K562 (cell line): Measurements from ENCODE around the gene GUF1.

Experiments
- DDX20 ChIP-seq: fragments of 450-650 bp; IDR thresholded peaks from 2 replicates; pipeline ENCODE4 v1.6.1; 2016; ENCODE audit warnings: missing genetic modification characterization, low read depth, mild to moderate bottlenecking, missing compliant biosample characterization, moderate library complexity
- NR3C1 ChIP-seq: sonication (generic); formaldehyde crosslinking; IDR thresholded peaks from 2 replicates; pipeline ENCODE4 v1.8.1; 2022; ENCODE audit warnings: missing genetic modification reagents
- POLR2A ChIP-seq: fragments of 450-650 bp; conservative IDR thresholded peaks from 2 replicates; pipeline ENCODE4 v1.6.1; 2016
- RBM14 ChIP-seq: fragments of 200-400 bp; formaldehyde crosslinking; IDR thresholded peaks from 2 replicates; pipeline ENCODE4 v1.6.1; 2018; ENCODE audit warnings: low read depth, mild to moderate bottlenecking, low read length, moderate library complexity, borderline replicate concordance; ENCODE audit not compliant: insufficient read depth
- SP2 ChIP-seq: IDR thresholded peaks from 2 replicates; pipeline ENCODE4 v1.6.1; 2011; ENCODE audit warnings: mild to moderate bottlenecking, low read depth, low read length, moderate library complexity; ENCODE audit not compliant: poor library complexity, severe bottlenecking; ENCODE audit errors: extremely low read depth
- ZKSCAN1 ChIP-seq: fragments of 150-350 bp; IDR thresholded peaks from 2 replicates; pipeline ENCODE4 v1.6.1; 2016; ENCODE audit warnings: low read depth, low read length
- ZNF239 ChIP-seq: fragments of 250-450 bp; sonication (Bioruptor Pico); IDR thresholded peaks from 2 replicates; pipeline ENCODE4 v1.4.0; 2020; ENCODE audit warnings: mild to moderate bottlenecking
- ZNF717 ChIP-seq: fragments of 250-450 bp; sonication (Bioruptor Pico); IDR thresholded peaks from 2 replicates; pipeline ENCODE4 v1.5.0; 2021
- TF ChIP-seq, protein P1 (sequence below), 2 experiments: fragments of 450-650 bp; formaldehyde crosslinking in 1 of 2; IDR thresholded peaks; 2 replicates each; pipeline versions ENCODE4 v1.4.0 to v1.6.1; 2014 to 2020; ENCODE audit warnings: mild to moderate bottlenecking in 2 of 2, borderline replicate concordance in 1 of 2, low read depth in 1 of 2
- TF ChIP-seq, protein P2 (sequence below): fragments of 250-450 bp; sonication (Bioruptor Pico); IDR thresholded peaks from 2 replicates; pipeline ENCODE4 v1.8.0; 2022; ENCODE audit warnings: moderate library complexity, mild to moderate bottlenecking, inconsistent platforms
- TF ChIP-seq, protein P3 (sequence below): sonication (generic); formaldehyde crosslinking; IDR thresholded peaks from 2 replicates; pipeline ENCODE4 v1.8.1; 2022; ENCODE audit warnings: missing genetic modification reagents

DNA sequence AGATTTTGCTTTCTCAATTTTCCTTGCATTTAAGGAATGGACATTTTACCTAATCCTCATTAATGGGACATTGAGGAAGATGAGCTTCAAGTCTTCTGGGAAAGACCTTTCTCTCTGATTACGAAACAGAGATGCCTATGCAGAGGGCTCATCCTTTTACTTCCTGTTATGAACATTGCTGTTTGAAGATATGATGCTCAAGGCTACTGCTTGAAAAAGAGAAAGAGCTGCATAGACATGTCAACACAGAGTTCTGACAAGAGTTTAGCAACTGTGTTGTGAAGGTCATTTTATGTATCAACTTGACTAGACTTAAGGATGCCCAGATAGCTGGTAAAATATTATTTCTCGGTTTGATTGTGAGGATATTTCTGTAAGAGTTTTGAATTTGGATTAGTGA, 62.0 kb downstream of the GUF1 start:
- TF ChIP-seq SP2 (no peak), POLR2A (no peak), ZNF239 (CRISPR knock-in tag) (no peak), NR3C1 (no peak), ZKSCAN1 (no peak), ZNF717 (no peak), RBM14 (no peak), DDX20 (tag) (no peak)
- TF ChIP-seq, protein P1, sequence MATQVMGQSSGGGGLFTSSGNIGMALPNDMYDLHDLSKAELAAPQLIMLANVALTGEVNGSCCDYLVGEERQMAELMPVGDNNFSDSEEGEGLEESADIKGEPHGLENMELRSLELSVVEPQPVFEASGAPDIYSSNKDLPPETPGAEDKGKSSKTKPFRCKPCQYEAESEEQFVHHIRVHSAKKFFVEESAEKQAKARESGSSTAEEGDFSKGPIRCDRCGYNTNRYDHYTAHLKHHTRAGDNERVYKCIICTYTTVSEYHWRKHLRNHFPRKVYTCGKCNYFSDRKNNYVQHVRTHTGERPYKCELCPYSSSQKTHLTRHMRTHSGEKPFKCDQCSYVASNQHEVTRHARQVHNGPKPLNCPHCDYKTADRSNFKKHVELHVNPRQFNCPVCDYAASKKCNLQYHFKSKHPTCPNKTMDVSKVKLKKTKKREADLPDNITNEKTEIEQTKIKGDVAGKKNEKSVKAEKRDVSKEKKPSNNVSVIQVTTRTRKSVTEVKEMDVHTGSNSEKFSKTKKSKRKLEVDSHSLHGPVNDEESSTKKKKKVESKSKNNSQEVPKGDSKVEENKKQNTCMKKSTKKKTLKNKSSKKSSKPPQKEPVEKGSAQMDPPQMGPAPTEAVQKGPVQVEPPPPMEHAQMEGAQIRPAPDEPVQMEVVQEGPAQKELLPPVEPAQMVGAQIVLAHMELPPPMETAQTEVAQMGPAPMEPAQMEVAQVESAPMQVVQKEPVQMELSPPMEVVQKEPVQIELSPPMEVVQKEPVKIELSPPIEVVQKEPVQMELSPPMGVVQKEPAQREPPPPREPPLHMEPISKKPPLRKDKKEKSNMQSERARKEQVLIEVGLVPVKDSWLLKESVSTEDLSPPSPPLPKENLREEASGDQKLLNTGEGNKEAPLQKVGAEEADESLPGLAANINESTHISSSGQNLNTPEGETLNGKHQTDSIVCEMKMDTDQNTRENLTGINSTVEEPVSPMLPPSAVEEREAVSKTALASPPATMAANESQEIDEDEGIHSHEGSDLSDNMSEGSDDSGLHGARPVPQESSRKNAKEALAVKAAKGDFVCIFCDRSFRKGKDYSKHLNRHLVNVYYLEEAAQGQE (IDR thresholded peaks at IDR 0.05; ENCODE audit: borderline replicate concordance) = no peak
- TF ChIP-seq, protein P1 (CRISPR knock-in tag; IDR thresholded peaks at IDR 0.05; ENCODE audit: low read depth) = no peak
- TF ChIP-seq, protein P2, sequence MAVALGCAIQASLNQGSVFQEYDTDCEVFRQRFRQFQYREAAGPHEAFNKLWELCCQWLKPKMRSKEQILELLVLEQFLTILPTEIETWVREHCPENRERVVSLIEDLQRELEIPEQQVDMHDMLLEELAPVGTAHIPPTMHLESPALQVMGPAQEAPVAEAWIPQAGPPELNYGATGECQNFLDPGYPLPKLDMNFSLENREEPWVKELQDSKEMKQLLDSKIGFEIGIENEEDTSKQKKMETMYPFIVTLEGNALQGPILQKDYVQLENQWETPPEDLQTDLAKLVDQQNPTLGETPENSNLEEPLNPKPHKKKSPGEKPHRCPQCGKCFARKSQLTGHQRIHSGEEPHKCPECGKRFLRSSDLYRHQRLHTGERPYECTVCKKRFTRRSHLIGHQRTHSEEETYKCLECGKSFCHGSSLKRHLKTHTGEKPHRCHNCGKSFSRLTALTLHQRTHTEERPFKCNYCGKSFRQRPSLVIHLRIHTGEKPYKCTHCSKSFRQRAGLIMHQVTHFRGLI = no peak
- TF ChIP-seq, protein P3, sequence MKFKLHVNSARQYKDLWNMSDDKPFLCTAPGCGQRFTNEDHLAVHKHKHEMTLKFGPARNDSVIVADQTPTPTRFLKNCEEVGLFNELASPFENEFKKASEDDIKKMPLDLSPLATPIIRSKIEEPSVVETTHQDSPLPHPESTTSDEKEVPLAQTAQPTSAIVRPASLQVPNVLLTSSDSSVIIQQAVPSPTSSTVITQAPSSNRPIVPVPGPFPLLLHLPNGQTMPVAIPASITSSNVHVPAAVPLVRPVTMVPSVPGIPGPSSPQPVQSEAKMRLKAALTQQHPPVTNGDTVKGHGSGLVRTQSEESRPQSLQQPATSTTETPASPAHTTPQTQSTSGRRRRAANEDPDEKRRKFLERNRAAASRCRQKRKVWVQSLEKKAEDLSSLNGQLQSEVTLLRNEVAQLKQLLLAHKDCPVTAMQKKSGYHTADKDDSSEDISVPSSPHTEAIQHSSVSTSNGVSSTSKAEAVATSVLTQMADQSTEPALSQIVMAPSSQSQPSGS (CRISPR knock-in tag) = no peak
